ENCODE results near the gene TRIM47.

Gene TRIM47

GRCh38 chr17:75842963-75843576 is 35.3 kb downstream of the TRIM47 start:
- Histone ChIP-seq H3K23ac (ENCODE audit: low read length in 2 of 2) (no peak overlapping the region), H3K9me3 (ENCODE audit: control insufficient read depth, low read length) (no peaks in the 10 kb centered on the region), H3K27ac (ENCODE audit: low read length, poor library complexity, severe bottlenecking) (no peak overlapping the region), H3K4me1 (ENCODE audit: control insufficient read depth, insufficient read depth, low read depth, low read length) (peaks cover 22% of the 10 kb centered on the region), H2BK15ac (ENCODE audit: low read depth, poor library complexity, severe bottlenecking) (no peak overlapping the region), H2AFZ (ENCODE audit: low read depth, low read length) (no peak overlapping the region), H3K4ac (ENCODE audit: low read depth in 1 of 2, low read length in 2 of 2) (no peak overlapping the region), H3K4me3 (ENCODE audit: insufficient read depth in 1 of 2, low read depth in 1 of 2, low read length in 2 of 2) (no peak overlapping the region), H2BK12ac (ENCODE audit: low read length in 2 of 2) (no peak overlapping the region), H3K36me3 (ENCODE audit: control insufficient read depth in 1 of 2, insufficient read depth in 2 of 2, low read depth in 1 of 2, low read length in 2 of 2) (peaks cover 27 to 35% of the 10 kb centered on the region in 2 experiments), H3K79me1 (replicated peaks; ENCODE audit: low read length, poor library complexity, severe bottlenecking) (peaks cover 7% of the 10 kb centered on the region), H3K9ac (ENCODE audit: low read length) (no peak overlapping the region), H3K14ac (ENCODE audit: low read length in 2 of 2) (no peak overlapping the region), H3K18ac (ENCODE audit: low read depth in 1 of 2, low read length in 2 of 2) (no peak overlapping the region), H3K27me3 (ENCODE audit: control insufficient read depth in 1 of 2, insufficient read depth in 1 of 2, low read length in 2 of 2) (no peaks in the 10 kb centered on the region), H3K4me2 (ENCODE audit: low read length, poor library complexity, severe bottlenecking) (no peak overlapping the region), H2BK120ac (ENCODE audit: low read depth, low read length) (no peak overlapping the region), H2BK5ac (ENCODE audit: low read depth, low read length, poor library complexity, severe bottlenecking) (no peak overlapping the region), H2AK5ac (ENCODE audit: low read length, severe bottlenecking) (no peak overlapping the region), H4K91ac (ENCODE audit: low read length) (no peak overlapping the region), H4K8ac (ENCODE audit: low read length) (no peak overlapping the region)
- WGBS = 91% methylated on average over 18 of the region's 22 CpGs
- no peak for DNase-seq

- Histone ChIP-seq H3K14ac (ENCODE audit: low read length in 2 of 2) (no peak overlapping the region), H3K36me3 (ENCODE audit: control insufficient read depth in 1 of 2, insufficient read depth in 2 of 2, low read depth in 1 of 2, low read length in 2 of 2) (peaks cover 21 to 28% of the 10 kb centered on the region in 2 experiments), H2AFZ (ENCODE audit: low read depth, low read length) (no peak overlapping the region), H2BK15ac (ENCODE audit: low read depth, poor library complexity, severe bottlenecking) (peak overlapping the region; percentile 78), H2AK5ac (ENCODE audit: low read length, severe bottlenecking) (no peak overlapping the region), H3K9me3 (ENCODE audit: control insufficient read depth, low read length) (no peaks in the 10 kb centered on the region), H2BK12ac (ENCODE audit: low read length in 2 of 2) (no peak overlapping the region), H3K9ac (ENCODE audit: low read length) (no peak overlapping the region), H2BK120ac (ENCODE audit: low read depth, low read length) (no peak overlapping the region), H3K23ac (ENCODE audit: low read length in 2 of 2) (no peak overlapping the region), H2BK5ac (ENCODE audit: low read depth, low read length, poor library complexity, severe bottlenecking) (no peak overlapping the region), H3K27ac (ENCODE audit: low read length, poor library complexity, severe bottlenecking) (no peak overlapping the region), H3K4me2 (ENCODE audit: low read length, poor library complexity, severe bottlenecking) (no peak overlapping the region), H3K4ac (ENCODE audit: low read depth in 1 of 2, low read length in 2 of 2) (no peak overlapping the region), H3K4me3 (ENCODE audit: insufficient read depth in 1 of 2, low read depth in 1 of 2, low read length in 2 of 2) (no peak overlapping the region), H3K4me1 (ENCODE audit: control insufficient read depth, insufficient read depth, low read depth, low read length) (peaks cover 22% of the 10 kb centered on the region), H3K27me3 (ENCODE audit: control insufficient read depth in 1 of 2, insufficient read depth in 1 of 2, low read length in 2 of 2) (no peaks in the 10 kb centered on the region), H3K79me1 (replicated peaks; ENCODE audit: low read length, poor library complexity, severe bottlenecking) (peaks cover 3% of the 10 kb centered on the region), H4K8ac (ENCODE audit: low read length) (no peak overlapping the region), H3K18ac (ENCODE audit: low read depth in 1 of 2, low read length in 2 of 2) (no peak overlapping the region), H4K91ac (ENCODE audit: low read length) (peak overlapping the region; percentile 53)
- WGBS = 94% methylated on average over 11 of the region's 18 CpGs
- no peak for DNase-seq
Measured at GRCh38 chr17:75842411-75842810, 36.0 kb downstream of the TRIM47 start.

- no peak overlapping the region for H2BK120ac ChIP-seq (ENCODE audit: low read depth, low read length)
- H3K4ac ChIP-seq (ENCODE audit: low read depth in 1 of 2, low read length in 2 of 2) = no peak overlapping the region
- H3K27ac ChIP-seq (ENCODE audit: low read length, poor library complexity, severe bottlenecking) = no peak overlapping the region
- no peaks in the 10 kb centered on the region for H3K9me3 ChIP-seq (ENCODE audit: control insufficient read depth, low read length)
- 83% methylated on average over 5 of the region's 7 CpGs for WGBS
- H3K14ac ChIP-seq (ENCODE audit: low read length in 2 of 2) = no peak overlapping the region
- H2AK5ac ChIP-seq (ENCODE audit: low read length, severe bottlenecking) = no peak overlapping the region
- H3K18ac ChIP-seq (ENCODE audit: low read depth in 1 of 2, low read length in 2 of 2) = no peak overlapping the region
- no peak overlapping the region for H4K8ac ChIP-seq (ENCODE audit: low read length)
- no peak for DNase-seq
- no peak overlapping the region for H3K23ac ChIP-seq (ENCODE audit: low read length in 2 of 2)
- H2BK15ac ChIP-seq (ENCODE audit: low read depth, poor library complexity, severe bottlenecking) = no peak overlapping the region
- H3K36me3 ChIP-seq (ENCODE audit: control insufficient read depth in 1 of 2, insufficient read depth in 2 of 2, low read depth in 1 of 2, low read length in 2 of 2) = peaks cover 5 to 13% of the 10 kb centered on the region in 2 experiments
- H3K79me1 ChIP-seq (replicated peaks; ENCODE audit: low read length, poor library complexity, severe bottlenecking) = no peaks in the 10 kb centered on the region
- no peak overlapping the region for H2BK5ac ChIP-seq (ENCODE audit: low read depth, low read length, poor library complexity, severe bottlenecking)
- H3K4me3 ChIP-seq (ENCODE audit: insufficient read depth in 1 of 2, low read depth in 1 of 2, low read length in 2 of 2) = no peak overlapping the region
- H3K9ac ChIP-seq (ENCODE audit: low read length) = no peak overlapping the region
- peaks cover 19% of the 10 kb centered on the region for H3K4me1 ChIP-seq (ENCODE audit: control insufficient read depth, insufficient read depth, low read depth, low read length)
- no peak overlapping the region for H4K91ac ChIP-seq (ENCODE audit: low read length)
- no peak overlapping the region for H2AFZ ChIP-seq (ENCODE audit: low read depth, low read length)
- no peaks in the 10 kb centered on the region for H3K27me3 ChIP-seq (ENCODE audit: control insufficient read depth in 1 of 2, insufficient read depth in 1 of 2, low read length in 2 of 2)
- H3K4me2 ChIP-seq (ENCODE audit: low read length, poor library complexity, severe bottlenecking) = no peak overlapping the region
- H2BK12ac ChIP-seq (ENCODE audit: low read length in 2 of 2) = no peak overlapping the region
Measured at GRCh38 chr17:75840799-75841164, 37.6 kb downstream of the TRIM47 start.

- no peak overlapping the region for H2BK15ac ChIP-seq (ENCODE audit: low read depth, poor library complexity, severe bottlenecking)
- H3K18ac ChIP-seq (ENCODE audit: low read depth in 1 of 2, low read length in 2 of 2) = no peak overlapping the region
- H3K36me3 ChIP-seq (ENCODE audit: control insufficient read depth in 1 of 2, insufficient read depth in 2 of 2, low read depth in 1 of 2, low read length in 2 of 2) = peaks cover 0 to 15% of the 10 kb centered on the region in 2 experiments
- 95% methylated on average over 36 of the region's 36 CpGs for WGBS
- H2BK5ac ChIP-seq (ENCODE audit: low read depth, low read length, poor library complexity, severe bottlenecking) = no peak overlapping the region
- no peak overlapping the region for H3K4me2 ChIP-seq (ENCODE audit: low read length, poor library complexity, severe bottlenecking)
- no peak overlapping the region for H2AK5ac ChIP-seq (ENCODE audit: low read length, severe bottlenecking)
- no peak for DNase-seq
- H2BK12ac ChIP-seq (ENCODE audit: low read length in 2 of 2) = no peak overlapping the region
- no peak overlapping the region for H4K91ac ChIP-seq (ENCODE audit: low read length)
- H3K4me3 ChIP-seq (ENCODE audit: insufficient read depth in 1 of 2, low read depth in 1 of 2, low read length in 2 of 2) = no peak overlapping the region
- H3K27me3 ChIP-seq (ENCODE audit: control insufficient read depth in 1 of 2, insufficient read depth in 1 of 2, low read length in 2 of 2) = no peaks in the 10 kb centered on the region
- no peaks in the 10 kb centered on the region for H3K9me3 ChIP-seq (ENCODE audit: control insufficient read depth, low read length)
- H2BK120ac ChIP-seq (ENCODE audit: low read depth, low read length) = no peak overlapping the region
- no peak overlapping the region for H3K23ac ChIP-seq (ENCODE audit: low read length in 2 of 2)
- no peak overlapping the region for H2AFZ ChIP-seq (ENCODE audit: low read depth, low read length)
- H3K14ac ChIP-seq (ENCODE audit: low read length in 2 of 2) = no peak overlapping the region
- H4K8ac ChIP-seq (ENCODE audit: low read length) = no peak overlapping the region
- peaks cover 14% of the 10 kb centered on the region for H3K4me1 ChIP-seq (ENCODE audit: control insufficient read depth, insufficient read depth, low read depth, low read length)
- H3K4ac ChIP-seq (ENCODE audit: low read depth in 1 of 2, low read length in 2 of 2) = no peak overlapping the region
- H3K9ac ChIP-seq (ENCODE audit: low read length) = no peak overlapping the region
- H3K27ac ChIP-seq (ENCODE audit: low read length, poor library complexity, severe bottlenecking) = no peak overlapping the region
- H3K79me1 ChIP-seq (replicated peaks; ENCODE audit: low read length, poor library complexity, severe bottlenecking) = no peaks in the 10 kb centered on the region
Measured at GRCh38 chr17:75839942-75840798, 38.2 kb downstream of the TRIM47 start.

Measured in mesenchymal stem cell (in vitro differentiated cells and primary cell).